HFFc6 (cell line): ENCODE data around the gene ZNF470. TPM values are rescaled to one million over a fixed set of nuclear protein-coding genes. Genes with fewer than 3 reads are reported as not detected.
A peak's percentile ranks its signal among the peaks of the same experiment; 100 is the strongest.

ENCODE experiments used
- DNase-seq: peaks from one replicate; pipeline ENCODE4 v3.0.0-alpha.2; 2018
- H3K27ac Mint-ChIP-seq: 2 replicates; pipeline ENCODE4 v1.8.0; 2020; ENCODE audit warnings: mild to moderate bottlenecking, mixed read lengths
- H3K27me3 Mint-ChIP-seq: 2 replicates; pipeline ENCODE4 v1.8.0; 2021; ENCODE audit warnings: mild to moderate bottlenecking, moderate library complexity, mixed read lengths; ENCODE audit not compliant: insufficient read depth
- H3K36me3 Mint-ChIP-seq: 2 replicates; pipeline ENCODE4 v1.8.0; 2021; ENCODE audit warnings: low read depth, mixed read lengths
- H3K4me1 Mint-ChIP-seq: 2 replicates; pipeline ENCODE4 v1.8.0; 2020; ENCODE audit warnings: low read depth, mixed read lengths
- H3K4me3 Mint-ChIP-seq: 2 replicates; pipeline ENCODE4 v1.8.0; 2020; ENCODE audit warnings: mild to moderate bottlenecking, moderate library complexity, mixed read lengths
- H3K9me3 Mint-ChIP-seq: 2 replicates; pipeline ENCODE4 v1.8.0; 2020; ENCODE audit warnings: mild to moderate bottlenecking, mixed read lengths
- CTCF ChIP-seq: fragments of 200-600 bp; sonication (generic); IDR thresholded peaks from 2 replicates; pipeline ENCODE4 v1.5.0; 2021; ENCODE audit warnings: antibody characterized with exemption, mild to moderate bottlenecking
- total RNA-seq, 6 experiments: library from RNA; stranded (reverse); fragmentation: NEBNext Ultra II Directional; extraction: Animal tissue kit (Norgen Biotek cat#: 25700); gene quantifications; 2 replicates in 1 of 6; 3 replicates in 5 of 6; pipeline ENCODE4 v1.2.3, GENCODE V29; 2021

ZNF470 gene
- total RNA-seq, 6 experiments from 2014 or later: 2.2 to 3.1 (median 2.6) TPM

DNA sequence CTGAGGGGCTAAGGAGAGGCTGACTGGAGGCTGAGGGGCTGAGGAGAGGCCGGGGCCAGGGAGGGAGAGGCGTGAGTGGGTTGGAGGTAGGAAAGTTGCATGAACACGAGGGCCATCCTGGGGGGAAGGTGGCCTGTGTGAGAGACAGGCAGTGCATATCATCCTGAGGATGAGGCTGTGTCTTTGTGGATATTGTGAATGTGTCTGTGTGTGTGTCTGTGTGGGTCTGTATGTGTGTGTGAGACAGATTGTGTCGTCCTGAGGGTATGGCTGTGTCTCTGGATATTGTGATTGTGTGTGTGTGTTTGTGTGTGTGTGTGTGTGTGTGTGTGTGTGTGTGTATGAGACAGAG, 28.3 kb downstream of the ZNF470 start:
- H3K9me3 Mint-ChIP-seq: peaks cover 37% of the 10 kb centered on the region
- TF ChIP-seq CTCF: no peak
- H3K4me3 Mint-ChIP-seq: peak overlapping the region; percentile 94
- H3K36me3 Mint-ChIP-seq: peaks cover 34% of the 10 kb centered on the region
- peaks cover 3% of the 10 kb centered on the region; the same call in 1 of the 2 replicates for H3K27me3 Mint-ChIP-seq
- peaks cover 13% of the 10 kb centered on the region for H3K4me1 Mint-ChIP-seq
- H3K27ac Mint-ChIP-seq: peak overlapping the region; percentile 44
- peak; percentile 11 for DNase-seq

GRCh38 chr19:56596676-56597075, 29.4 kb downstream of the ZNF470 start:
- Mint-ChIP-seq H3K36me3 (peaks cover 45% of the 10 kb centered on the region), H3K4me1 (peaks cover 13% of the 10 kb centered on the region), H3K27me3 (peaks cover 3% of the 10 kb centered on the region; the same call in 1 of the 2 replicates), H3K9me3 (peaks cover 43% of the 10 kb centered on the region), H3K27ac (no peak overlapping the region), H3K4me3 (no peak overlapping the region)
- DNase-seq: no peak
- TF ChIP-seq CTCF: no peak

DNA sequence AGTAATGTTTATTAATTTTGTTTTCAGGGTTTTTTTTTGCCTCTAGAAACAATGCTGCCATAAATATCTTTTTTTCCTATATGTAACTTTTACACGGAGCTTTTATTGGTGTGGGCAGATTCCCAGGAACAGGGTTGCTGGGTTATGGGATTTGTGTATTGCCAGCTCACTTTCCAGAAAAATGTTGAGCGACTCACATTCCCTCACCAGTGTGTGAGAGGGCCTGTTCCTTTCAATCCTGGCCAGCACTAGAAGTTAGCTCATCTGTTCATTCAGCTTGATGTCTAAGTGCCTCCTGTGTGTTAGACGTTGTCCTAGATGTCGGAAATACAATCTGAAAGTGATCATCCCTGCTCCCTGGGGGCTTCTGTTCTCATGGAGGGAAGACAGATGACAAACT, 30.4 kb downstream of the ZNF470 start:
- H3K4me1 Mint-ChIP-seq: peaks cover 13% of the 10 kb centered on the region
- H3K9me3 Mint-ChIP-seq: peaks cover 50% of the 10 kb centered on the region
- H3K27ac Mint-ChIP-seq: no peak overlapping the region
- peaks cover 3% of the 10 kb centered on the region; the same call in 1 of the 2 replicates for H3K27me3 Mint-ChIP-seq
- no peak for TF ChIP-seq CTCF
- DNase-seq: peak; percentile 29
- peaks cover 55% of the 10 kb centered on the region for H3K36me3 Mint-ChIP-seq
- H3K4me3 Mint-ChIP-seq: no peak overlapping the region

DNA sequence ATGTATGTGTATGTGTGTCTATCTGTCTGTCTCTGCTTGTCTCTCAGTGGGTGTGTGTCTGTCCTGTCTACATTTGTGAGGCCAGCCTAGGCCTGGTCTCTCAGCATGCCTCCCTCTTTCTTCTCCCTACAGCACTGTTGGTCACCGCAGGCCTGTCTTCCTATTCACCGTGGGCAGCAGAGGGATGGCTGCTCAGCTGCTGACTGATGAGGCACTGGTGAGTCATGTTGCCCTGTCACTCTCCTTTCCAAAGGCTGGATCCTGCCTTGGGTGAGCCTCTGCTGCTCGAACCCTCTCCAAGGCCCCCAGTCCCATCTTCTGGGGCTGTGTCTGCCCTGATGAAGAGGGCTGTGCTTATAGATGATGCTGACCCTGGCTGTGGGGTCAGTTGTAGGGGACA, 34.1 kb downstream of the ZNF470 start:
- H3K27me3 Mint-ChIP-seq: no peaks in the 10 kb centered on the region
- H3K27ac Mint-ChIP-seq: no peak overlapping the region
- no peak for DNase-seq
- H3K9me3 Mint-ChIP-seq: peaks cover 75% of the 10 kb centered on the region
- no peak overlapping the region for H3K4me3 Mint-ChIP-seq
- H3K36me3 Mint-ChIP-seq: peaks cover 77% of the 10 kb centered on the region
- TF ChIP-seq CTCF: no peak
- H3K4me1 Mint-ChIP-seq: peaks cover 2% of the 10 kb centered on the region

DNA sequence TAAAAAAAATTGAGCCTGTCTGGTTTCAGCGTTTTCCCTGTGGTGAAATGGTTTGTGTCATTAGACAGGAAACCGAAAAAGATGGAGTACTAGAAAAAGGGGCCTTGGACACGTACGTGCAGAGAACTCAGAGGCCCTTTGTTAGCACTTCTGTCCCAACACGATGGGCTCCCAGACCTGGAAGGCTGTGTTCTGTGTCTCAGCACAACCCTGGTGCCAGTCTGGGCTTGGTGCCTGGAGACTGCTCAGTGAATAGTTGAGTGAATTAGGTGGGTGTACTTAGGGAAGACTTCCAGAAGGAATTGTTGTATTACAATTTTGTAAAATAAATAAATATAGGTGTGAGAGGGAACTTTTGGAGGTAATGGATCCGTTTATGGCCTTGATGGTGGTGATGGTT, 36.6 kb downstream of the ZNF470 start:
- H3K27me3 Mint-ChIP-seq: no peaks in the 10 kb centered on the region
- DNase-seq: no peak
- peaks cover 81% of the 10 kb centered on the region for H3K9me3 Mint-ChIP-seq
- TF ChIP-seq CTCF: no peak
- peaks cover 78% of the 10 kb centered on the region for H3K36me3 Mint-ChIP-seq
- H3K4me1 Mint-ChIP-seq: no peaks in the 10 kb centered on the region
- no peak overlapping the region for H3K27ac Mint-ChIP-seq
- H3K4me3 Mint-ChIP-seq: no peak overlapping the region
